Measurements from ENCODE around the gene ITGB1BP1.

GRCh38 chr2:9445089-9445488, 21.8 kb upstream of the ITGB1BP1 start:
- no peak for TF ChIP-seq POLR2AphosphoS5 (IDR thresholded peaks at IDR 0.05; ENCODE audit: low read depth, low read length)
- TF ChIP-seq SIN3A (IDR thresholded peaks at IDR 0.05; ENCODE audit: borderline replicate concordance, insufficient read depth, low read length) = no peak
- no peak for TF ChIP-seq REST (IDR thresholded peaks at IDR 0.05; ENCODE audit: insufficient read depth in 1 of 2, low read depth in 2 of 2, low read length in 2 of 2)

Measured in PFSK-1 (cell line).